Measurements from ENCODE around the gene SAMD8.

DNA sequence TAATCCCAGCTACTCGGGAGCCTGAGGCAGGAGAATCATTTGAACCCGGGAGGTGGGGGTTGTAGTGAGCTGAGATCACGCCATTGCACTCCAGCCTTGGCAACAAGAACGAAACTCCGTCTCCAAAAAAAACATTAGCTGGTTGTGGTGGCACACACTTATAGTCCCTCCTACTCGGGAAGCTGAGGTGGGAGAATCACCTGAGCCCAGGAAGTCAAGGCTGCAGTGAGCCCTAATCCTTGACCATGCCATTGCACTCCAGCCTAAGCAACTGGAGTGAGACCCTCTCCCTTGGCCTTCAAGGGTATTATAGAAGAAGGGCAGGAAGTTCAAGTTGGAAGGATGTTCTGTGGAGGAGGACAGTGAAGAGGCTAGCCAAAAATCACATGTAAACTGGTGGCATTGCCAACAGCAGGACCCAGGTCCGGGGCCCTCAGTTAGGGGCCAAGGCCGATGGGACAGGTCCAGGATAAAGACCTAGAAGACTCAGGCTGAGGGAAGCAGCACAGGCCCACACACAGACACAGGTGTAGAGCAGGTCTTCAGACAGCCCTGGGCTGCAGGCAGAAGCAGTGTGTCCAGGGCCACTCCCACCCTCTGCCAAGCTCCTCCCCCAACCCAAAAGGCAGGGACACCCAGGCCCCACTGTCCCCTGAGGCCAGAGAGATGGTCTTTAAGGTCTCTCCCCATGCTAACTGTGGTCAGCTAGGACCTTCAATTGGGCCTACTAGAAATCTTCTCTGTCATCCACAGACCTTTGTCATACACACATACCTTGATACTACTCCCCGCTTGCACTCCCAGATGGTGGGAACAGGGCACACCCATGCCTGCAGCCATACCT is 8.4 kb upstream of the SAMD8 start:
- TF ChIP-seq, protein P1, sequence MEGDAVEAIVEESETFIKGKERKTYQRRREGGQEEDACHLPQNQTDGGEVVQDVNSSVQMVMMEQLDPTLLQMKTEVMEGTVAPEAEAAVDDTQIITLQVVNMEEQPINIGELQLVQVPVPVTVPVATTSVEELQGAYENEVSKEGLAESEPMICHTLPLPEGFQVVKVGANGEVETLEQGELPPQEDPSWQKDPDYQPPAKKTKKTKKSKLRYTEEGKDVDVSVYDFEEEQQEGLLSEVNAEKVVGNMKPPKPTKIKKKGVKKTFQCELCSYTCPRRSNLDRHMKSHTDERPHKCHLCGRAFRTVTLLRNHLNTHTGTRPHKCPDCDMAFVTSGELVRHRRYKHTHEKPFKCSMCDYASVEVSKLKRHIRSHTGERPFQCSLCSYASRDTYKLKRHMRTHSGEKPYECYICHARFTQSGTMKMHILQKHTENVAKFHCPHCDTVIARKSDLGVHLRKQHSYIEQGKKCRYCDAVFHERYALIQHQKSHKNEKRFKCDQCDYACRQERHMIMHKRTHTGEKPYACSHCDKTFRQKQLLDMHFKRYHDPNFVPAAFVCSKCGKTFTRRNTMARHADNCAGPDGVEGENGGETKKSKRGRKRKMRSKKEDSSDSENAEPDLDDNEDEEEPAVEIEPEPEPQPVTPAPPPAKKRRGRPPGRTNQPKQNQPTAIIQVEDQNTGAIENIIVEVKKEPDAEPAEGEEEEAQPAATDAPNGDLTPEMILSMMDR (IDR thresholded peaks at IDR 0.05; ENCODE audit: low read depth, low read length), result no peak
- TF ChIP-seq MYC (IDR thresholded peaks at IDR 0.05; ENCODE audit: low read depth, low read length) (no peak), POLR2A (IDR thresholded peaks at IDR 0.05; ENCODE audit: extremely low read depth, insufficient read length) (no peak)
- TF ChIP-seq, protein P2, sequence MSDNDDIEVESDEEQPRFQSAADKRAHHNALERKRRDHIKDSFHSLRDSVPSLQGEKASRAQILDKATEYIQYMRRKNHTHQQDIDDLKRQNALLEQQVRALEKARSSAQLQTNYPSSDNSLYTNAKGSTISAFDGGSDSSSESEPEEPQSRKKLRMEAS (IDR thresholded peaks at IDR 0.05; ENCODE audit: low read depth, low read length), result no peak
